Caki2 (cell line): ENCODE data around the gene QTRT2. TPM values are rescaled to one million over a fixed set of nuclear protein-coding genes. Genes with fewer than 3 reads are reported as not detected.

Source experiments
- DNase-seq: peaks from one replicate; pipeline ENCODE4 v3.0.0-alpha.2; 2015; ENCODE audit warnings: low read depth
- in situ Hi-C: cut with HindIII; loops from 2 replicates; pipeline ENCODE4 v1.10.0; 2016; ENCODE audit warnings: low sequenced_read_pairs, low pct_unique_long_range_greater_than_20kb, mixed read lengths
- total RNA-seq: library from RNA; depleted of rRNA; stranded (reverse); fragments of >200 nt; shearing (Covaris generic); gene quantifications from 2 replicates; pipeline ENCODE4 v1.2.3, GENCODE V29; 2014; ENCODE audit warnings: low replicate concordance; rRNA removed

The QTRT2 gene
- total RNA-seq, 1 experiment from 2014 or later = 25.0 TPM

DNA sequence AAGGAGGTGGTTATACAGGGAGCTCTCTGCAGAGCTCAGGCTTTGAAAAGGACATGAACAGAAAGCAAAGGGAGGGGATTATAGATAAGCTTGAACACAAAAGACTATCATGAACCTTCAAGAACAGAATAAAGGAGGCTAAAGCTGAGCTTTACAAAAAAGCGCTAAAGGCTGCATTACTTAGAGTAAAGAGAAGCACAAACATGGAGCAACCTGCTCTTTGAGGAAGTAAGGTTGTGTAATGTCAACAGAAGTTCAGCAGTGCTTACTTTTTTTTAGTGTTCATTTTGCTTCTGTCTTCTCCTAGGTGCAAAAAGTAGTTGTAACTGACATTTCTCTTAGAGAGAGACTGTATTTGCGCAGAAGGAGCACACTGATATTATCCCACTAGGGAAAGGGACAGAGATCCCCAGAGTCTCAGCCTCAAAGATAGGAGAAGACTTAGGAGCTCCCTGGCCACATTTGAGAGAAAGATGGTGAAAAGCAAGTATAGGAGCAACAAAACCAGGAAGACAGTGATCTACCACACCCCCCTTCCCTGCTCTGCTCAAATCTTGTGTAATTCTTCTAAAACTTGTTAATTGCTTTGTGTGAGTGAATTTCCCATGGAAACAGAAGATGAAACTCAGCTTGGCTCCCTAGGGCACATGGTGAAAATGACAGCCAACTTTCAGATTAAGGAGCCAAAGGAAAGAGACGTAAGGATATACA is 54.7 kb downstream of the QTRT2 start:
- DNase-seq = no peak
- in situ Hi-C loops = no loop called here

DNA sequence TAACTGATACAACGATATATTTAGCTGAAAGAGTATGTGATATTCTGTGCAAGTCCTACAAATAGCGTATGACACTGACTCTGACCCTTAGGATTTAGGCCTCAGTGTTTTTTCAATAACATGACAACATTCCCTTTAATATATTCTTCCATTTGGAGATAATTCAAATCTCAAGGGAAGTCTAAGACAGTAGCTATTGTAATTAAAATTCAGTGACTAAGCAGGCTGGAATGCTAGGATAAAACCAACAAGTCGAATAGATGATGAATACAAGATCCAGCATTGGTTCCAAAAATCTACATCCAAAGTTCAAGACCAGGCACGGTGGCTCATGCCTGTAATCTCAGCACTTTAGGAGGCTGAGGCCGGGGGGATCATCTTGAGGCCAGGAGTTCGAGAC is 56.2 kb downstream of the QTRT2 start:
- in situ Hi-C loops = no loop called here

DNA sequence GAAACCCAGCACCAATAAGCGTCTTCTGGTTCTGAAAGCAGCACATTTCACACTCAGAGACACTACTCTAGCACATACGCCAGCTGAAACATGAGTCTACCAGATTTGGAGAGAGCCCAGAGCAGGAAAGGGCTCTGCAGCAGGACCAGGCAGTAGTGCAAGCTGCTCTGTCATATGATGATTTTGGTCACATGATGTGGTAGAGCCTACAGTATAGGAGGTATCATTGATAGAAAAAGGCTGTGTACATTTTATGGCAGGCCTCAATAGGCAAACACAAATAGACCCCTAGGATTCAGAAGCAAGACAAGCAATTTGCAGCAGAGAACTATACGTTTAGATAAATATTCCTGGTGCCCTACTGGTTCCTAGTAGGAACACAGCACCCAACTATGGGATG is 58.2 kb downstream of the QTRT2 start:
- in situ Hi-C loops = no loop called here
- no peak for DNase-seq

More for the DNA sequence above, 56.2 kb downstream of the QTRT2 start:
- DNase-seq = no peak

- in situ Hi-C loops = no loop called here
- no peak for DNase-seq
Observed at GRCh38 chr3:114115143-114115542, 58.6 kb downstream of the QTRT2 start.

DNA sequence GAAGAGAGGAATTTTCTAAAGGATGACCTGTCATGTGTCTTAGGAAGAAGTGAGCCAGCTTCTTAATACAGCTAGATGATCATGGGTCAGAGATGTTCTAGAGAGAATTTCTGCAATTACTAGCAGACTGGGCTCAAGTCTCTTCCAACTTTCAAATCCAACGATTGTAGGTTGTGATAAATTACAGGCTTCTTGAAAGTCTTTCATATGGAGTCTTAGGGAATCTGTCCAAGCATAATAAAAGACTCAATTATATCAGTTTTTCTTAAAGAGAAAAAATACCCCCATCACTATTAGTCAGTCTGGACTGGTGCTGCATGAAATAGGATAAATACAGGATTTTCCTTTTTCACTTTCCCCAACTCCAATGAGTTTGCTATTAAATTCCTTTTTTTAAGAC is 63.2 kb downstream of the QTRT2 start:
- no peak for DNase-seq
- in situ Hi-C loops = no loop called here

- DNase-seq = no peak
- in situ Hi-C loops = no loop called here
Observed at GRCh38 chr3:114120211-114120610, 63.7 kb downstream of the QTRT2 start.

GRCh38 chr3:114122027-114122709 is 65.6 kb downstream of the QTRT2 start:
- in situ Hi-C loops = no loop called here

GRCh38 chr3:114126461-114126860 is 69.9 kb downstream of the QTRT2 start:
- no peak for DNase-seq
- in situ Hi-C loops = no loop called here

More at GRCh38 chr3:114122027-114122709, 65.6 kb downstream of the QTRT2 start:
- no peak for DNase-seq

- in situ Hi-C loops = no loop called here
- DNase-seq = no peak
Observed at GRCh38 chr3:114127517-114127916, 71.0 kb downstream of the QTRT2 start.

DNA sequence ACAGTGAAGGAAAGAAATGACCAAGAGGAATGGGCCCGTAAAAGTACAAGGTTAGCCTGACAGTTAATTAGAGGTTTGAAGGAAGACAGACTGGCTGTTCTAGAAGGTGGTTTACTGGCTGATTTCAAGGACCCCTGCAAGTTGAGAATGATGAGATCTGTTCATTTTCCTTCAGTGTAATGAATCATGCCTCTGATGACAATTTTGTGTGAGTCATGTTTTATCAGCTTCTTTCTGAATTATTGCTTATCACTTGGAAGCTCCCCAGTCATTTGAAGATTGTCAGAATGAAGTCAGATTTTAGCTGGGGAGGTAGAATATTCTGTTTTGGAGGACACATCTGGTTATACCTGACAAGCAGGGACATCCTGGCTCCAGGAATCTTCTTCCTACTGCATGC is 71.7 kb downstream of the QTRT2 start:
- DNase-seq = no peak
- in situ Hi-C loops = no loop called here

DNA sequence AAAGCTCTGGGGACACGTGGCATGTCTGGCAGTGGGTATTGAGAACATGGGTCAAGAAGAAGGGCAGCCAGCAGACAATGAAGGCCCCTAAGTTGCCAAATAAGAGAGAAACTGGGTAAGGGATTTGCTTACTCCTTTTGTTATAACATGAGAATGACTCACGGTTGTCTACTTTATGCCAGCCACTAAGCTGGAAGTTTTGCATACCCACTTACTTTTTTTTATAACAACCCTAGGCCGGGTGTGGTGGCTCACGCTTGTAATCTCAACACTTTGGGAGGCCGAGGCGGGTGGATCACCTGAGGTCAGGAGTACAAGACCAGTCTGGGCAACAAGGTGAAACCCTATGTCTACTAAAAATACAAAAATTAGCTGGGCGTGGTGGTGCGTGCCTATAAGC is 72.3 kb downstream of the QTRT2 start:
- in situ Hi-C loops = no loop called here
- DNase-seq = no peak

- in situ Hi-C loops = no loop called here
- DNase-seq = no peak
Observed at GRCh38 chr3:114132500-114132899, 76.0 kb downstream of the QTRT2 start.

DNA sequence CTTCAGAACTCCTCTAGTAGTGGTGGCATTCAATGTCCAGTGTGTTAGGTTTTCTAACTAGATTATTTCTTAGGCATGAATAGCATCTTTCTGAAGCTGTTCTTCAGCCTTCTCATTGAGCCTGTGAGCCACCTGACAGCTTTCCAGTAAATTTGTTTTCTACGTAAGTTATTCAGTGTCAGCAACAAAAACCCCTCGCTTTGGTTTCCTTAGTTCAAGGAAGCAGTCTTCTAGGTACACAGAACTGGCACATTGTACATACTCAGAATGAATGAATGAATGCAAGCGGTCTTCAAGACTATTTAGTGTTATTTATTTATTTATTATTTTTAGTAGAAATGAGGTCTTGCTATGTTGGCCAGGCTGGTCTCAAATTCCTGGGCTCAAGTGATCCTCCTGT is 77.4 kb downstream of the QTRT2 start:
- in situ Hi-C loops = no loop called here
- DNase-seq = no peak

Other genes with a start within 250 kb of the QTRT2 start
- 0.38 and 7.1 TPM in 2 replicates for gene GRAMD1C, start 217.9 kb upstream of the QTRT2 start, total RNA-seq
- 0.87 and 2.9 TPM in 2 replicates for gene ZDHHC23, start 108.7 kb upstream of the QTRT2 start, total RNA-seq
- gene CCDC191, start 211 bp upstream of the QTRT2 start, total RNA-seq = 0.14 and 0.23 TPM in 2 replicates
- not detected in 2 replicates for gene DRD3, start 122.3 kb downstream of the QTRT2 start, total RNA-seq
- gene ZNF80, start 180.8 kb downstream of the QTRT2 start, total RNA-seq = not detected in 2 replicates
- gene TIGIT, start 237.3 kb downstream of the QTRT2 start, total RNA-seq = not detected in 2 replicates